ENCODE data around the gene IRF2BP2.

The IRF2BP2 gene

DNA sequence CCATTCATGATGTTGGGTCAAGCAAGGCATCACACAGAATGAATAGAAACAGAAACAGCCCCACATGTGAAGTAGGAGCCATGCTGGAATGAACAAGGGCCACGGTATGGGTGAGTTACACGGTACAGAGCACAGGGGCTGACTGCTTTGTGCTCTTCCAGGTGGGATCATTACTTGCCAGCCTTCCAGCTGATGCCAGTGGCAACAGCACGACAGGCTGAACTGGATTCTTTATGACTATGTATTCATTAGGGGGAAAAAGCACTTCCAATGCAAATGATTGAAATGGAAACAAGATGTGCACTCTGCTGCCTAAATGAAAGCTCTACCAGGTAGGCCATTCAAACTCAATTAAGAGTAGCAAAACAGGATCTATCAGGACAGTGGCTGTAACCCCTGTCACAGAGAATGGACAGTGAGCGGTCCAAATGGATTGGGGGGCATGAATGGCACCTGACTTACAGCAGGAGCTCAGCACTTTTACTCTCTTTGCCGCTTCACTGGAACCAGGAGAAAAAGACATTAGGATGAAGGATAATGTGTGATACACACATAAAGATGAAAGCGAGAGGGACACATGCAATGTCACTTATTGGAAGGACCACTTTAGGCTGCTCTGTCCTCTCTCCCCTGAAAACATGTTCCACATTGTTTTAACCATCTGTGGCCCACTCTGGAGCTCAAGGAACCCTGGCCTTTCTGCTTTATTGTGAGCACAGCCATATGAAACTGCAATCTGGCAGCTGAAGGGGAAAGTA, 23.4 kb upstream of the IRF2BP2 start:
- DNase-seq = no peak

DNA sequence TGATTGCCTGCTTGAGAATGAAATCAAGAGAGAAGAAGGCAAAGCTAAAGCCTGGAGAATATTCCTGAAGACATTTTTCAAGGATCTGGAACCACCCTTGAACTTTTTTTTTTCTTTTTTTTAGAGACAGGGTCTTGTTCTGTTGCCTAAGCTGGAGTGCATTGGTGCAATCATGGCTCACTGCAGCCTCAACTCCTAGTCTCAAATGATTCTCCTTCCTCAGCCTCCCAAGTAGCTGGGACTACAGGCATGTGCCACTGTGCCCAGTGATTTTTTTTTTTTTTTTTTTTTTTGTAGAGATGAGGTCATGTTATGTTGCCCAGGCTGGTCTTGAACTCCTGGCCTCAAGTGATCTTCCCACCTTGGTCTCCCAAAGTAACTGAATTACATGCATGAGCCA, 22.2 kb upstream of the IRF2BP2 start:
- no peak for DNase-seq

GRCh38 chr1:234631721-234632125, 21.7 kb upstream of the IRF2BP2 start:
- no peak for DNase-seq

- no peak for DNase-seq
Observed at GRCh38 chr1:234629026-234629425, 19.0 kb upstream of the IRF2BP2 start.

- no peak for DNase-seq
Observed at GRCh38 chr1:234628089-234628488, 18.1 kb upstream of the IRF2BP2 start.

DNA sequence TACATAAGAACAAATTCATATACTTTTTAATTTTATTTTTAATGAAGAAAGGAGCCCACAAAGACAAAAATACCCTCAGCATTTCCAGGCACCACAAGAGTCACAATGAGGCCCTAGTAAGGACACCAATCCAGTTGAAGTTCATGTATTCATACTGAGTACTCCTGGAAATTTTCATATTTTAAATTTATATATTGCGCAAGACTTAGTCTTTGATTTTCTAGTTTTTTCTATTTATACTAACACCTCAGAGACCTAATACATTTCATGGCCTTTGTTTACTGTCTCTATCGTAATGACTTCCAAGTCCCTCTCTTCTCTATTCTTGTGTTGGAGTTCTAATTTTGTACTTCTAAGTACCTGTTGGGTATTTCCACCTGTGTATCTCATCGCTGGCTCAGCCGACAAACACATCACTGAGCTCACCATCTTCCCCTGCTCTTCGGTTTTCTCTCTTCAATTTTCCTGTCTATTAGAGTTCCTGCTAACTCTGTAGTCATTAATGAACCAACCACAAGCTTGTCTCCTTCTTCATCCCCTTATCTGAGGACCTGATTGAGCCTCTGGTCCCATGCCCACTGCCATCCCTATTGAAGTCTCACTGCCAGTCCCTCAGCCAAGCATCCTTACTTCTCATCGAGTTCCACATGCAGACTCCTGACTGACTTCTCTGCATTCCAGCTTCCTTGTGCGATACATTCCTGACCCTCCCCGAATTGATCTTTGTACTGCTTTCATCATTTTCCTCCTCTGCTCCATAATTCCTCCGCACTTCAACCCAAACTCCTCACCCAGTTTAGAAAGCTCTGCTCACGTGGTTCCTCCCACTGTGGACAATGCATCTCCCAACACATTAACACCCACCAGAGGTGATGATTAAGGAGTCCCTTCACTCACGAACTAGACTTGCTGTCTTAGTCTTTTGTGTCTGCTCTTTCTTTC, 17.3 kb upstream of the IRF2BP2 start:
- DNase-seq = no peak

GRCh38 chr1:234626391-234626790, 16.4 kb upstream of the IRF2BP2 start:
- DNase-seq = no peak

GRCh38 chr1:234624724-234625117, 14.7 kb upstream of the IRF2BP2 start:
- DNase-seq = no peak

- DNase-seq = no peak
Observed at GRCh38 chr1:234621657-234622335, 11.8 kb upstream of the IRF2BP2 start.

DNA sequence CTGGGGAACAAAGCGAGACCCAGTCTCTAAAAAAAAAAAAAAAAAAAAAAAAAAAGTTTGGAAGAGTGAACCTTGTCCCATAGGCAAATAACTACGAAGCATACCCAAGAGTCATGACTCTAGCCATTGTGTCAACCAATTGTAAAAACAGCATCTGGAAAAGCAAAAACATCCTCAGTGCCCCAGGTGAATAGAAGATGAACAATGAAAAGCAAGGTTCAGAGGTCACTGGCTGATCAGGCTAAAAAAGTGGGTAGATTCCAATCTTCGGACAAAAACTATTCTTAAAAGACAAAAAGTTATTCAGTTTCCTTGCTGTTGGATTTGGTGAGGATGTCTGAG, 11.1 kb upstream of the IRF2BP2 start:
- DNase-seq = no peak

DNA sequence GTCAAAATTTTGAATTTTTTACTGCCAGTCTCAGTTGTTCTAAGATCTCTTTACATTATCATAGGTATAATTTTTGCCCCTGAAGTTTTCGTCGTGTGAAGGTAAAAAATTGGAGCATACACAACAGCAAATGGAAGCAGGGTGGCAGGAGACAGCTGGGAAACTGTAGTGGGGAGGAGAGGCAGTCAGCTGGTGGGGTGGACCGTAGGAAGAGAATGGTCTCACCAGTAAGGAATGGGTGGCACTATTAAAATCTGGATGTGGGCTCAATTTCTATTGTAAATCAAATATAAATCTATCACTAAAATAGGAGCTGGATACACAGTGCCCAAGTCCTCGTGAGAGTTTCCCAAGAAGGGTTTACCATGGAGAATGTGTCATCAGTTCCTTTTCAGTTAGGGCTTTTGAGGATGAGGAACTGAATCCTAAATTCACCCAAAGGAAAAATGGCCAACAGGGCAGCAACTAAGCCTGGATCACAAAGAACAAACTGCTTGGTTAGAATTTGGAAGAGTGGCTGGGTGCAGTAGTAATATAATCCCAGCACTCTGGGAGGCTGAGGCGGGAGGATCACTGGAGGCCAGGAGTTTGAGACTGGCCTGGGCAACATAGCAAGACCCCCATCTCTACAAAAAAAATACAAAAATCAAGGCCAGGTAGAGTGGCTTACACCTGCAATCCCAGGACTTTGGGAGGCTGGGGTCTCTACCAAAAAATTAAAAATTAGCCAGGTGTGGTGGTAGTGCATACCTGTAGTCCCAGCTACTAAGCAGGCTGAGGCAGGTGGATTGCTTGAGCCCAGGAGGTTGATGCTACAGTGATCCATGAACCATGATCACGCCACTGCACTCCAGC, 10.5 kb upstream of the IRF2BP2 start:
- DNase-seq = peak; percentile 70 to 82

- peak; percentile 71 to 79 for DNase-seq
Observed at GRCh38 chr1:234619794-234620247, 9.8 kb upstream of the IRF2BP2 start.

DNA sequence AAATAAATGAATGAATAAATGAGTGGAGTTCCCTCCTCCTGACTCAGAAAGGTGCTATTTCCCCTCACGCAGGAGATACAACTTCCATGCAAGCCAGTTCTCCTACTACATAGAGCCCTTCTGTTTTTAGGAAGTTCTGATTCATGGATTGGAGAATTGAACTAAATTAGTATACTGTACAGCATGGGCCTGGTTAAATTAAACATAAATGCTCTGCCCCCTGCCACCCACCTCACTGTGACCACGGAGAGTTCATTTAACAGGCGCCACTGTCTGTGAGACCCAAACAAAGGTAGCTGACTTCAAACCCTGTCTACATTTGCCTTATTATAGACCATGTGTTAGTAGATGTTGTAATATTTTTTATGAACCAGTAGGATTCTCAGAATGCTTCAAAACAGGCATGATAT, 9.1 kb upstream of the IRF2BP2 start:
- peak in 1 of 2 donors; percentile 37 for DNase-seq

DNA sequence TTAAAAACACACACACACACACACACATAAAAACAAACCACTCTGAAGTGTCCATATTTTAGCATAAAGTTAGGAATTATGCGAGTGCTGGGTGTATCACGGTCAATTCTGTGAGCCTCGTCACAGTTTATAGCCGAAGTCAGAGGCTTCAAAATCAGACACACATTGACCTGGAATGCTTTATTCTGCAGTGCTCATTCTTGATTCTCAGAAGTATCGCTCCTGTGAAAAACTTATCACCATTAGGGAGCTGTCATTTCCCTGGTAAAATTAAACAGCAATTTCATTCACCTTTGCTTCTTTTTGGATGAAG, 8.7 kb upstream of the IRF2BP2 start:
- no peak for DNase-seq

GRCh38 chr1:234617986-234618736, 8.2 kb upstream of the IRF2BP2 start:
- no peak for DNase-seq

GRCh38 chr1:234617131-234617985, 7.4 kb upstream of the IRF2BP2 start:
- no peak for DNase-seq

GRCh38 chr1:234616644-234617043, 6.7 kb upstream of the IRF2BP2 start:
- no peak for DNase-seq

- DNase-seq = no peak
Observed at GRCh38 chr1:234614081-234614489, 4.1 kb upstream of the IRF2BP2 start.

GRCh38 chr1:234613128-234613875, 3.3 kb upstream of the IRF2BP2 start:
- peak; percentile 73 for DNase-seq

All from inflammatory macrophage treated with lipopolysaccharide for 1 hour (primary cell).